ENCODE results near the gene CYP4B1.

DNA sequence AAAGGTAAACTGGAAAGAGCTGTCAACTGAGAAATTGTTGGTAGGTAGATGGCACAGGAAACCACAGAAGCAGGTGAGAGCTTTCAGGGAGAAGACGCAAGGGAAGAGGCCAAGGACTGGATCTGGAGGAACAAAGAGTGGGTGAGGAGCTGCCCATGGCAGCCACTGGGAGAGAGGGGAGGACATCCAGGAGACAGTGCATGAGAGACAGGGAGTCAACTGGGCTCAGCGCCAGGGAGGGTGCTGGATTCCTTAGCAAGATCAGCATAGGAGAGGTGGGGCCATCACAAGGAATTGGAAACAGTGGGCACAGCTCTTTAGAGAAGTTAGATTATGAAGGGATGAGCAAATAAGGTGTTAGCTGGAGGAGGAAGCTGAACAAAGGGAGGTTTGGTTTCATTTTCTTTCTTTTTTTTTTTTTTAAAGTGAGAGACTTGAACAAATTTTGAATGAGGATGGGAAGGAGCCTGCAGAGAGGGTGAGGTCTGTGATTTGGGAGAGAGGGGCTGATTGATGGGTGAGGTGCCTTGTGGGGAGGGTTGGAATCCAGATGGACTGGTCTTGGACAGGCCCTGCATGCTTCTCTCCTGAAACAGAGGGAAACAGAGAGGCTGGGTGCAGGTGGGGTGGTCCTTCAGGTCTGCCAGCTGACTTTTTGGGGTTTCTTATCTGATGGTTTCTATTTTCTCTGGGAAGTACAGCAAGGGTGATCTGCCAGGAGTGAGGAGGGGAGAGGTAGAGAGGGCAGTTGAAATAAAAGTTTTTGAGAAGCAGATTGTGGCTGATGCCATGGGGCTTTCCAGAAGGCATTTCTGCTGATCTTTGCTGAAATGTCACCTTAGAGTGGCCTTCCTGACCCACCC lies 5.4 kb downstream of the CYP4B1 start:
- TF ChIP-seq POLR2A (IDR thresholded peaks at IDR 0.05) (no peak), CTCF (IDR thresholded peaks at IDR 0.05) (no peak)
